WTC11 (cell line): ENCODE measurements around the gene HSP90AB1.

ENCODE experiments used
- ATF3 ChIP-seq: sonication (generic); formaldehyde crosslinking; conservative IDR thresholded peaks from 2 replicates; pipeline ENCODE4 v1.8.1; 2022; ENCODE audit warnings: mild to moderate bottlenecking, missing genetic modification reagents
- CDX4 ChIP-seq: fragments of 250-450 bp; sonication (Bioruptor Pico); IDR thresholded peaks from 2 replicates; pipeline ENCODE4 v1.9.0; 2021; ENCODE audit warnings: moderate library complexity, mild to moderate bottlenecking, inconsistent platforms, borderline replicate concordance
- CTCF ChIP-seq: fragments of 200-600 bp; IDR thresholded peaks from 2 replicates; pipeline ENCODE4 v1.8.0; 2022; ENCODE audit warnings: antibody characterized with exemption
- E2F4 ChIP-seq: sonication (generic); formaldehyde crosslinking; IDR thresholded peaks from 2 replicates; pipeline ENCODE4 v1.8.1; 2022; ENCODE audit warnings: low read depth, mild to moderate bottlenecking, moderate library complexity, missing genetic modification reagents, borderline replicate concordance
- JUN ChIP-seq: sonication (generic); formaldehyde crosslinking; IDR thresholded peaks from 2 replicates; pipeline ENCODE4 v1.8.0; 2023; ENCODE audit warnings: mild to moderate bottlenecking, missing genetic modification reagents
- MAX ChIP-seq: sonication (generic); formaldehyde crosslinking; IDR thresholded peaks from 2 replicates; pipeline ENCODE4 v1.8.0; 2022; ENCODE audit warnings: mild to moderate bottlenecking, missing genetic modification reagents
- PREB ChIP-seq: sonication (generic); formaldehyde crosslinking; IDR thresholded peaks from 2 replicates; pipeline ENCODE4 v1.8.1; 2022; ENCODE audit warnings: mild to moderate bottlenecking, missing genetic modification reagents, moderate library complexity, borderline replicate concordance
- TCF7 ChIP-seq: sonication (generic); formaldehyde crosslinking; IDR thresholded peaks from 2 replicates; pipeline ENCODE4 v1.8.0; 2022; ENCODE audit warnings: mild to moderate bottlenecking, low read depth, missing genetic modification reagents, moderate library complexity
- ZBTB21 ChIP-seq: sonication (generic); formaldehyde crosslinking; IDR thresholded peaks from 2 replicates; pipeline ENCODE4 v1.8.1; 2023; ENCODE audit warnings: mild to moderate bottlenecking, missing genetic modification reagents, borderline replicate concordance
- ZBTB43 ChIP-seq: sonication (generic); formaldehyde crosslinking; IDR thresholded peaks from 2 replicates; pipeline ENCODE4 v1.8.1; 2023; ENCODE audit warnings: mild to moderate bottlenecking, missing genetic modification reagents

- TF ChIP-seq ZBTB21 (CRISPR knock-in tag) = no peak
- no peak for TF ChIP-seq TCF7
- no peak for TF ChIP-seq E2F4 (CRISPR knock-in tag)
- no peak for TF ChIP-seq ZBTB43 (CRISPR knock-in tag)
- no peak for TF ChIP-seq JUN (CRISPR knock-in tag)
- TF ChIP-seq CDX4 = no peak
- TF ChIP-seq MAX (CRISPR knock-in tag) = no peak
- no peak for TF ChIP-seq CTCF
- no peak for TF ChIP-seq ATF3 (CRISPR knock-in tag)
- no peak for TF ChIP-seq PREB (CRISPR knock-in tag)
These were observed 45.9 kb downstream of the HSP90AB1 start for GRCh38 chr6:44292661-44293365.
